GM12873 (cell line): ENCODE measurements around the gene CACFD1.

Source experiments
- CTCF ChIP-seq: IDR thresholded peaks from 2 replicates; pipeline ENCODE4 v1.5.1; 2012; ENCODE audit warnings: low read depth, mild to moderate bottlenecking, moderate library complexity, low read length, control low read depth; ENCODE audit not compliant: insufficient read depth; ENCODE audit errors: missing control alignments

CACFD1 gene

GRCh38 chr9:133517711-133518110 is 57.9 kb downstream of the CACFD1 start:
- no peak for TF ChIP-seq CTCF

GRCh38 chr9:133518200-133518599 is 58.4 kb downstream of the CACFD1 start:
- TF ChIP-seq CTCF, result no peak

GRCh38 chr9:133518706-133519449 is 59.1 kb downstream of the CACFD1 start:
- TF ChIP-seq CTCF, result no peak

GRCh38 chr9:133519693-133520092 is 59.9 kb downstream of the CACFD1 start:
- TF ChIP-seq CTCF, result no peak

- no peak for TF ChIP-seq CTCF
Measured at GRCh38 chr9:133520121-133520835, 60.5 kb downstream of the CACFD1 start.
